Kidney (tissue), 14 donors: ENCODE data around the gene SNED1. TPM values are rescaled to one million over a fixed set of nuclear protein-coding genes. Genes with fewer than 3 reads are reported as not detected.
"Not testable (repeated sequence)": the region's sequence is repeated elsewhere in the genome, so short reads cannot be mapped to it uniquely, and the experiment has no call there.

Experiments
- DNase-seq, 5 donors: peaks; one replicate each; pipeline ENCODE4 v3.0.0-alpha.2; 2013 to 2020
- FAIRE-seq: peaks from 2 replicates; lab custom pipeline; 2012; peaks lifted over from hg19 to GRCh38; lab: Jason Lieb, UNC
- H3K27ac ChIP-seq, 2 donors: one replicate each; pipeline ENCODE4 v1.7.0; 2013; ENCODE audit warnings: low read depth in 2 of 2, low read length in 2 of 2, inconsistent platforms in 1 of 2
- H3K27me3 ChIP-seq: one replicate; pipeline ENCODE4 v1.7.1; 2013; ENCODE audit warnings: low read length, inconsistent platforms; ENCODE audit not compliant: control insufficient read depth, insufficient read depth
- H3K36me3 ChIP-seq, 3 donors: one replicate each; pipeline versions ENCODE4 v1.7.0 to v1.7.1; 2013; ENCODE audit warnings: low read length in 3 of 3, control low read depth in 1 of 3, inconsistent platforms in 1 of 3; ENCODE audit not compliant: insufficient read depth in 3 of 3, control insufficient read depth in 2 of 3
- H3K4me1 ChIP-seq, 3 donors: one replicate each; pipeline versions ENCODE4 v1.7.0 to v1.7.1; 2013; ENCODE audit warnings: low read length in 3 of 3, inconsistent platforms in 1 of 3, low read depth in 1 of 3; ENCODE audit not compliant: control insufficient read depth in 2 of 3, insufficient read depth in 2 of 3
- H3K4me3 ChIP-seq, 3 donors: one replicate each; pipeline versions ENCODE4 v1.7.0 to v1.8.1; 2013; ENCODE audit warnings: low read length in 3 of 3, control low read depth in 1 of 3, inconsistent platforms in 1 of 3
- H3K9ac ChIP-seq, 3 donors: one replicate each; pipeline versions ENCODE4 v1.7.0 to v1.7.1; 2013; ENCODE audit warnings: low read length in 3 of 3, control low read depth in 1 of 3, inconsistent platforms in 1 of 3
- H3K9me3 ChIP-seq, 3 donors: one replicate each; pipeline versions ENCODE4 v1.7.0 to v1.7.1; 2013; ENCODE audit warnings: low read length in 3 of 3, control low read depth in 1 of 3, inconsistent platforms in 1 of 3; ENCODE audit not compliant: control insufficient read depth in 2 of 3, insufficient read depth in 1 of 3
- CTCF ChIP-seq: IDR thresholded peaks from 3 replicates; pipeline ENCODE4 v1.5.1; 2012; ENCODE audit warnings: mild to moderate bottlenecking, moderate library complexity, borderline replicate concordance; ENCODE audit not compliant: insufficient read depth; ENCODE audit errors: extremely low read depth
- intact Hi-C: fragments of 100-400 bp; cut with DNase I; formaldehyde crosslinking; loops from one replicate; pipeline ENCODE4 v1.11.1; 2022
- polyA plus RNA-seq: library from polyadenylated mRNA; stranded (reverse); fragments of 350-450 nt; fragmentation: Illumina TruSeq; extraction: RNeasy Lipid Tissue Mini Kit (QIAGEN cat#74804); gene quantifications from one replicate; pipeline ENCODE4 v1.2.3, GENCODE V29; 2014; ENCODE audit warnings: low read depth, low replicate concordance; ENCODE audit not compliant: insufficient read depth
- total RNA-seq: library from RNA; stranded (reverse); fragmentation: NEBNext Ultra II Directional; extraction: Animal tissue kit (Norgen Biotek cat#: 25700); gene quantifications from one replicate; pipeline ENCODE4 v1.2.1, GENCODE V29; 2021
- donor health status: control.
- donor health status: control.
- donor health status: control.
- donor health status: control.
- donor health status: control.
- donor health status: DM: yes; HTN: yes; CAD: no.
- donor health status: Normal renal cell carcinoma (clear cell type).

The SNED1 gene
- total and polyA plus RNA-seq, 2 donors from 2014 or later = 3.0 to 42.1 TPM

- FAIRE-seq (no peak), DNase-seq (no peak)
- H3K27ac ChIP-seq = no peak overlapping the region
- TF ChIP-seq CTCF = no peak
- H3K9ac ChIP-seq = no peak overlapping the region
- intact Hi-C loops = no loop called here
- H3K27me3 ChIP-seq = no peaks in the 10 kb centered on the region
- no peaks in the 10 kb centered on the region for H3K4me1 ChIP-seq
- H3K36me3 ChIP-seq = peaks cover 5 to 72% (median 37%) of the 10 kb centered on the region in 3 donors
- H3K4me3 ChIP-seq = no peak overlapping the region
- H3K9me3 ChIP-seq = no peaks in the 10 kb centered on the region
Measured at GRCh38 chr2:241092677-241093076, 94.3 kb downstream of the SNED1 start.

GRCh38 chr2:241093133-241093781 lies 94.8 kb downstream of the SNED1 start:
- H3K4me3 ChIP-seq, intact Hi-C loops, H3K9me3 ChIP-seq, H3K27me3 ChIP-seq, DNase-seq, H3K27ac ChIP-seq, H3K9ac ChIP-seq, H3K4me1 ChIP-seq, FAIRE-seq: not testable (repeated sequence)
- peaks cover 5 to 71% (median 35%) of the 10 kb centered on the region in 3 donors for H3K36me3 ChIP-seq

GRCh38 chr2:241094172-241094571 lies 95.8 kb downstream of the SNED1 start:
- no peak for DNase-seq
- H3K4me1 ChIP-seq = no peaks in the 10 kb centered on the region
- FAIRE-seq = no peak
- no peak for TF ChIP-seq CTCF
- no peaks in the 10 kb centered on the region for H3K9me3 ChIP-seq
- no peak overlapping the region for H3K27ac ChIP-seq
- H3K9ac ChIP-seq = no peak overlapping the region
- no peaks in the 10 kb centered on the region for H3K27me3 ChIP-seq
- no peak overlapping the region for H3K4me3 ChIP-seq
- H3K36me3 ChIP-seq = peaks cover 8 to 69% (median 36%) of the 10 kb centered on the region in 3 donors
- intact Hi-C loops = no loop called here

GRCh38 chr2:241094924-241095420 lies 96.6 kb downstream of the SNED1 start:
- H3K27ac ChIP-seq = no peak overlapping the region
- intact Hi-C loops = no loop called here
- DNase-seq (no peak), FAIRE-seq (no peak)
- H3K27me3 ChIP-seq = no peaks in the 10 kb centered on the region
- no peaks in the 10 kb centered on the region for H3K4me1 ChIP-seq
- H3K9ac ChIP-seq = no peak overlapping the region
- H3K9me3 ChIP-seq = no peaks in the 10 kb centered on the region
- peaks cover 8 to 68% (median 31%) of the 10 kb centered on the region in 3 donors for H3K36me3 ChIP-seq
- H3K4me3 ChIP-seq = no peak overlapping the region
- no peak for TF ChIP-seq CTCF
